Spleen (tissue), 7 donors: ENCODE data around the gene APP.

Experiments used
- POLR2A ChIP-seq, 3 donors: fragments of 450-650 bp; IDR thresholded peaks; one replicate each; pipeline ENCODE4 v1.5.1; 2017; ENCODE audit warnings: antibody characterized with exemption in 3 of 3, mild to moderate bottlenecking in 1 of 3
- TF ChIP-seq, protein P1 (sequence below), 11 experiments: fragments of 200-600 bp in 7 of 11; fragments of 450-650 bp in 4 of 11; sonication (generic) in 4 of 11; IDR thresholded peaks in 8 of 11; conservative IDR thresholded peaks in 3 of 11; 1 replicate in 7 of 11; 2 replicates in 4 of 11; pipeline versions ENCODE4 v1.4.0 to v1.8.0; 2016 to 2021; ENCODE audit warnings: antibody characterized with exemption in 11 of 11, inconsistent platforms in 4 of 11, mild to moderate bottlenecking in 1 of 11
- donor health status: DM: no; HTN: no; CAD: no; lungs with moderate emphysema.
- donor health status: DM: no; HTN: no; CAD: no.
- donor health status: DM: no; HTN: no; CAD: no.

DNA sequence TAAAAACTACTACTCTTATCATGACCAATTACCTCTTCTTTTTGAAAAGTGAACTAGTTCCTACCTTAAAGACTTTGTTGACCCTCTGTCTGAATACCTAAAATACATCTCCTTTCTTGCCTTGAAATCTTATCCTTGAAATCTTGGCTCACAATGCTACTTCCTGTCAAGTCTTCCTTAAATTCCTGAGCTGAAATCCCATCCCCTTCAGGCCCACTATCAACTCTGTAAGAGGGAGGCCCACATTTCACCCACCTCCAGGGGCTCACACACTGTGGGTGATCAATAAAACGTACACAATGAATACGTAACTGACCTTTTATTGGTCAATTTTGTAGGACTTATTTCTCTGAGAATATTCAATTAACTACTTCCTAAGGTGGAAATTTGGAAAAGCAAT, 88.0 kb downstream of the APP start:
- TF ChIP-seq, protein P1, sequence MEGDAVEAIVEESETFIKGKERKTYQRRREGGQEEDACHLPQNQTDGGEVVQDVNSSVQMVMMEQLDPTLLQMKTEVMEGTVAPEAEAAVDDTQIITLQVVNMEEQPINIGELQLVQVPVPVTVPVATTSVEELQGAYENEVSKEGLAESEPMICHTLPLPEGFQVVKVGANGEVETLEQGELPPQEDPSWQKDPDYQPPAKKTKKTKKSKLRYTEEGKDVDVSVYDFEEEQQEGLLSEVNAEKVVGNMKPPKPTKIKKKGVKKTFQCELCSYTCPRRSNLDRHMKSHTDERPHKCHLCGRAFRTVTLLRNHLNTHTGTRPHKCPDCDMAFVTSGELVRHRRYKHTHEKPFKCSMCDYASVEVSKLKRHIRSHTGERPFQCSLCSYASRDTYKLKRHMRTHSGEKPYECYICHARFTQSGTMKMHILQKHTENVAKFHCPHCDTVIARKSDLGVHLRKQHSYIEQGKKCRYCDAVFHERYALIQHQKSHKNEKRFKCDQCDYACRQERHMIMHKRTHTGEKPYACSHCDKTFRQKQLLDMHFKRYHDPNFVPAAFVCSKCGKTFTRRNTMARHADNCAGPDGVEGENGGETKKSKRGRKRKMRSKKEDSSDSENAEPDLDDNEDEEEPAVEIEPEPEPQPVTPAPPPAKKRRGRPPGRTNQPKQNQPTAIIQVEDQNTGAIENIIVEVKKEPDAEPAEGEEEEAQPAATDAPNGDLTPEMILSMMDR (IDR thresholded peaks at IDR 0.05 in 8 of 11, conservative IDR thresholded peaks at IDR 0.05 in 3 of 11) = no peak
- TF ChIP-seq POLR2A (IDR thresholded peaks at IDR 0.05) = no peak
